ENCODE results near the gene PLPPR3.

- TF ChIP-seq PATZ1 (CRISPR knock-in tag; IDR thresholded peaks at IDR 0.05; ENCODE audit: borderline replicate concordance) (no peak), TCF4 (CRISPR knock-in tag; IDR thresholded peaks at IDR 0.05; ENCODE audit: borderline replicate concordance) (no peak), CREB5 (CRISPR knock-in tag; IDR thresholded peaks at IDR 0.05; ENCODE audit: low read depth) (no peak), POU6F1 (CRISPR knock-in tag; IDR thresholded peaks at IDR 0.05; ENCODE audit: borderline replicate concordance, low read depth) (no peak)
These were observed 30.7 kb downstream of the PLPPR3 start for GRCh38 chr19:791007-791566.

Data from SK-N-SH treated with all-trans-retinoic acid at 6 μM for 48 hours (cell line).